Activated CD8-positive, alpha-beta T cell treated with anti-CD3 and anti-CD28 coated beads for 36 hours (primary cell): ENCODE measurements around the gene INPP4B. TPM values are rescaled to one million over a fixed set of nuclear protein-coding genes. Genes with fewer than 3 reads are reported as not detected.

Experiments used
- ATAC-seq: fragments of 200-7000 bp; cut with Tn5 transposase; one replicate; pipeline ENCODE4 v1.10.0; 2021; ENCODE audit warnings: mild to moderate bottlenecking, moderate library complexity
- CTCF ChIA-PET: fragments of 350-600 bp; sonication (Branson Sonifier 250); formaldehyde crosslinking; loops from one replicate; lab custom pipeline; 2021; ENCODE audit warnings: antibody characterized with exemption; lab: Charles Lee
- POLR2A ChIA-PET: fragments of 350-600 bp; sonication (Branson Sonifier 250); formaldehyde crosslinking; loops from one replicate; lab custom pipeline; 2021; ENCODE audit warnings: antibody characterized with exemption; lab: Charles Lee
- DNase-seq: peaks from one replicate; pipeline ENCODE4 v3.0.0-alpha.2; 2020
- H3K27ac Mint-ChIP-seq: one replicate; pipeline ENCODE4 v1.8.0; 2021; ENCODE audit warnings: mild to moderate bottlenecking, mixed read lengths
- H3K27me3 Mint-ChIP-seq: one replicate; pipeline ENCODE4 v1.8.0; 2021; ENCODE audit warnings: mixed read lengths
- H3K36me3 Mint-ChIP-seq: one replicate; pipeline ENCODE4 v1.8.0; 2021; ENCODE audit warnings: low read depth, mixed read lengths
- H3K4me1 Mint-ChIP-seq: one replicate; pipeline ENCODE4 v1.8.0; 2021; ENCODE audit warnings: low read depth, mixed read lengths
- H3K4me3 Mint-ChIP-seq: one replicate; pipeline ENCODE4 v1.8.0; 2021; ENCODE audit warnings: mild to moderate bottlenecking, moderate library complexity, mixed read lengths
- H3K9me3 Mint-ChIP-seq: one replicate; pipeline ENCODE4 v1.8.0; 2021; ENCODE audit warnings: mixed read lengths
- intact Hi-C: fragments of 100-400 bp; cut with micrococcal nuclease; formaldehyde crosslinking; loops from one replicate; pipeline ENCODE4 v1.10.0; 2022
- total RNA-seq, 2 experiments: library from RNA; stranded (reverse); gene quantifications; one replicate each; pipeline ENCODE4 v1.2.3, GENCODE V29; 2021
- TF ChIP-seq, protein P1 (sequence below): fragments of 200-600 bp; IDR thresholded peaks from one replicate; pipeline ENCODE4 v1.8.0; 2022; ENCODE audit warnings: antibody characterized with exemption, mild to moderate bottlenecking

The INPP4B gene
- total RNA-seq, 2 experiments from 2014 or later, result 46.1 to 46.9 TPM

DNA sequence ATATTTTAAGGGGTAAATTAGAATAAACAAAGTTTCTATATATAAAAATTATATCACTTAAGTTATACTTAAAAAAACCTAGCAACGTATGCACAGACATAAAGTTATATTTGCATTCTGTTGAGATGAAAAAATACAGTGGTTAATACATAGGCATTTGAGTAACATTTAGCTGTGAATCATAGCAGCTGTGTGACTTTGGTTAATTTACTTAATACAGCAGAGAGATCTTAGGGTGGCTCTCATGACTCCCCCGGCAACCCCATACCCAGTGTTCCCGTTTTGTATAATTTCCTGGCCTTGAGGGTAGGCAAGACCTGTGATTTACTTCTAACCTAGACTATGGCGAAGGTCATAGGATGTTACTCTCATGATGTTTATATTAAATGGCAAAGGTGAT is 504.8 kb downstream of the INPP4B start:
- peaks cover 28% of the 10 kb centered on the region for H3K36me3 Mint-ChIP-seq
- H3K9me3 Mint-ChIP-seq, result no peaks in the 10 kb centered on the region
- no peak overlapping the region for H3K27ac Mint-ChIP-seq
- H3K4me1 Mint-ChIP-seq, result peaks cover 35% of the 10 kb centered on the region
- DNase-seq (no peak), ATAC-seq (peak; percentile 27)
- TF ChIP-seq, protein P1, sequence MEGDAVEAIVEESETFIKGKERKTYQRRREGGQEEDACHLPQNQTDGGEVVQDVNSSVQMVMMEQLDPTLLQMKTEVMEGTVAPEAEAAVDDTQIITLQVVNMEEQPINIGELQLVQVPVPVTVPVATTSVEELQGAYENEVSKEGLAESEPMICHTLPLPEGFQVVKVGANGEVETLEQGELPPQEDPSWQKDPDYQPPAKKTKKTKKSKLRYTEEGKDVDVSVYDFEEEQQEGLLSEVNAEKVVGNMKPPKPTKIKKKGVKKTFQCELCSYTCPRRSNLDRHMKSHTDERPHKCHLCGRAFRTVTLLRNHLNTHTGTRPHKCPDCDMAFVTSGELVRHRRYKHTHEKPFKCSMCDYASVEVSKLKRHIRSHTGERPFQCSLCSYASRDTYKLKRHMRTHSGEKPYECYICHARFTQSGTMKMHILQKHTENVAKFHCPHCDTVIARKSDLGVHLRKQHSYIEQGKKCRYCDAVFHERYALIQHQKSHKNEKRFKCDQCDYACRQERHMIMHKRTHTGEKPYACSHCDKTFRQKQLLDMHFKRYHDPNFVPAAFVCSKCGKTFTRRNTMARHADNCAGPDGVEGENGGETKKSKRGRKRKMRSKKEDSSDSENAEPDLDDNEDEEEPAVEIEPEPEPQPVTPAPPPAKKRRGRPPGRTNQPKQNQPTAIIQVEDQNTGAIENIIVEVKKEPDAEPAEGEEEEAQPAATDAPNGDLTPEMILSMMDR, result no peak
- H3K4me3 Mint-ChIP-seq, result no peak overlapping the region
- intact Hi-C loops, result no loop called here
- CTCF ChIA-PET, result interaction anchor here (1.3 to 5.1 kb wide), 4 partner anchors 11 to 66 kb away, joined by 3 to 26 read pairs (median 4); no protein-coding TSS in a partner anchor
- no peaks in the 10 kb centered on the region for H3K27me3 Mint-ChIP-seq
- POLR2A ChIA-PET, result no interaction called here

DNA sequence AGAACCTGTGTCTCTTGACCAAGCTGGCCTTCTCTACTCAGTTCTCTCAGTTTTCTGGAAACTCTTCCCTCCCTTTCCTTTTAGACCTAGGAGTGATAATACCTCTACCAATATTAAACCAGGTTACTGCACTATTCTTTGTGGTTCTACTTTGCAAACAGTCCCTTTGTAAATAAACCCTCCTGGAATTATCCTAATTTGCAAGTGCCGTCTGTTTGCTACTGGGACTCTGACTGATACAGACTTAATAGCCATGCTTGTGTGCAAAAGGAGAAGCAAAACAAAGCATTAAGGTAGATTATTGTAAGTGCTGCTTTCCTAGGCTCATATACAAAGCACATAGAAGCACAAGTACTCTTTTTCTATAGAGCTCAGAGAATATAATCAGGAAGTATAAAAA is 507.0 kb downstream of the INPP4B start:
- H3K4me3 Mint-ChIP-seq, result no peak overlapping the region
- H3K9me3 Mint-ChIP-seq, result no peaks in the 10 kb centered on the region
- H3K27ac Mint-ChIP-seq, result no peak overlapping the region
- intact Hi-C loops, result no loop called here
- TF ChIP-seq, protein P1, result no peak
- no peaks in the 10 kb centered on the region for H3K27me3 Mint-ChIP-seq
- ATAC-seq (no peak), DNase-seq (no peak)
- ChIA-PET POLR2A (interaction anchor here (0.6 to 1.3 kb wide), 2 partner anchors 9 to 321 kb away, joined by 3 to 4 read pairs; no protein-coding TSS in a partner anchor), CTCF (interaction anchor here (1.0 to 5.1 kb wide), 2 partner anchors 13 to 56 kb away, joined by 4 to 26 read pairs; no protein-coding TSS in a partner anchor)
- peaks cover 24% of the 10 kb centered on the region for H3K4me1 Mint-ChIP-seq
- peaks cover 24% of the 10 kb centered on the region for H3K36me3 Mint-ChIP-seq

DNA sequence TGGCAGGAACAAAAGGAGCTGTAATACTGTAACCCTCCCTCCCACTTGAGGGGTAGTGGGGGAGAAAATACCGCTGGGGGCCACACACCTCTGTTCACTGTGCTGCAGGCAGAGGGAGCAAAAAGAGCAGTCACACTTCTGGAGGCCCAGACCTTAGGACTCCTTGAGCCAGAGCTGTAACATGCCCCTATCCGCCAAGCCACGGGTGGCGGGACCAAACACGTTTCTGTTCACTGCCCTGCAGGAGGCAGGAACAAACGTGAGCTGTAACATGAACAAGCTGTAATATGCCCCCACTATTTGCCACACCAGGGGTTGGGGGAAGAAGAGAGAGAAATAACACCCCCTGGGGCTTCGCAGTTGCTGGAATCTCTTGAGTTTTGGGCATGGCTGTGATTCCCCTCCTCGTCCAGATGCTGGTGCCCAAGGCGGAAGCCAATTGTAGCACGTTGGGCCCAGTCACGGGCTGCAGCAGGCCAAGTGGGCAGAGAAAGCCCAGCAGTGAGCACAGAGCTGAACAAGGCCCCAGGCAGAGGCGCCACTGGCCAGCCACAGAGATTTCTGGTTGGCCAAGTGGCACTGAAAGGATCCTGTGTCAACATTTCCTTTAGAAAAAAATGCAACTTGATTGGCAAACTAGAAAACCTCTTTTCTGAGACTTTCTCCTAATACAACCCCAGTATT is 509.7 kb downstream of the INPP4B start:
- ATAC-seq (no peak), DNase-seq (no peak)
- Mint-ChIP-seq H3K27ac (no peak overlapping the region), H3K27me3 (no peaks in the 10 kb centered on the region), H3K36me3 (peaks cover 27% of the 10 kb centered on the region), H3K4me1 (peaks cover 24% of the 10 kb centered on the region), H3K4me3 (no peak overlapping the region), H3K9me3 (no peaks in the 10 kb centered on the region)
- CTCF ChIA-PET, result interaction anchor here (1.0 to 1.5 kb wide), 2 partner anchors 12 to 18 kb away, joined by 3 read pairs; no protein-coding TSS in a partner anchor
- POLR2A ChIA-PET, result no interaction called here
- intact Hi-C loops, result no loop called here
- TF ChIP-seq, protein P1, result no peak

DNA sequence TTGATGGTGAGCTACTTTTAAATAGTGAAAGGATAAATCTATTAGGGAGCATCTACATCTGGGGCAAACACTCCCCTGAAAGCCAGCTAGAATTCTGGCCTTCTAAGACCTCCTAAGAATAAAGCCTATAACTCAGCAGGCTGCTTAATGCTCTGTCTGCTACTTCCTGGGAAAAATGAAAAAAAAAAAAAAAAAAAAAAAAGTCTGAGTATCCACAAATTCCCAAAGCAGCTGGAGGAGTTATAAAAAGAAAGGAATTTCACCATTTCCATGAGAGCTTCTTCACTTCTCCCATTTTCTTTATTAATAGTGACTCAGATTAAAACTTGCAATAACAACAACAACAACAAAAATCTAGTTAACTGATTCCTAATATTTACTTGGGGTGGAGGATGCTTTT is 511.2 kb downstream of the INPP4B start:
- Mint-ChIP-seq H3K36me3 (peaks cover 31% of the 10 kb centered on the region), H3K9me3 (no peaks in the 10 kb centered on the region), H3K4me1 (peaks cover 32% of the 10 kb centered on the region), H3K27me3 (no peaks in the 10 kb centered on the region), H3K27ac (no peak overlapping the region), H3K4me3 (no peak overlapping the region)
- no peak for DNase-seq
- ATAC-seq, result no peak
- CTCF ChIA-PET, result interaction anchor here (1.2 kb wide), 1 partner anchor 9 kb away, joined by 4 read pairs; no protein-coding TSS in a partner anchor
- POLR2A ChIA-PET, result no interaction called here
- TF ChIP-seq, protein P1, result no peak
- intact Hi-C loops, result no loop called here

DNA sequence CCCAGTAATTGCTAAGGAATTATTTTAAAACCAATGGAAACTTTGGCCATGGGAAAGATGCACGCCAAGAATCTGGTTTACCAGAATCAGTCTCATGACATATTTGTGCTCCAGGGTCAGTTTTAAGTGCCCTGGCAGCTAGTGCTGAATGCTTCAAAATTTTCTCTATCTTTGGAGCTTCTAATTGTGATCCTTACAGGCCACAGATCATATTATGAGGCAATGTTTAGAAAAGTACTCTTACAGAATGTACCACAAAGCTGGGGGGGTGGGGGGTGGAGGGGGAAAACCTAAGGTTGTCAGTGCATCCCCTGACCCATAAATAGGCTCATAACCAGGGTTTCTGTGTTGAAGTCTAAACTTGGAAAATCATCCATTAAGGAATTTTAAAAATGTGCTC is 514.5 kb downstream of the INPP4B start:
- Mint-ChIP-seq H3K4me3 (no peak overlapping the region), H3K9me3 (no peaks in the 10 kb centered on the region), H3K36me3 (peaks cover 30% of the 10 kb centered on the region), H3K27me3 (no peaks in the 10 kb centered on the region), H3K4me1 (peaks cover 44% of the 10 kb centered on the region), H3K27ac (no peak overlapping the region)
- TF ChIP-seq, protein P1, result no peak
- ChIA-PET CTCF (interaction anchor here (1.1 kb wide), 2 partner anchors 16 to 20 kb away, joined by 3 to 4 read pairs; no protein-coding TSS in a partner anchor), POLR2A (no interaction called here)
- intact Hi-C loops, result no loop called here
- no peak for DNase-seq
- no peak for ATAC-seq
